ENCODE measurements around the gene TROAP. TPM values are rescaled to one million over a fixed set of nuclear protein-coding genes. Genes with fewer than 3 reads are reported as not detected.
A peak's percentile ranks its signal among the peaks of the same experiment; 100 is the strongest.

The TROAP gene
- polyA plus RNA-seq, 1 experiment, result 24.8 TPM

- no peaks in the 10 kb centered on the region for H3K36me3 ChIP-seq (ENCODE audit: control insufficient read depth, insufficient read depth, low read length)
- no peak for DNase-seq (ENCODE audit: low read depth)
- CTCF ChIA-PET, result interaction anchor here (0.6 to 6.5 kb wide), 14 partner anchors 8 to 276 kb away, joined by 3 to 63 read pairs (median 4); partner anchors contain the start of gene DNAJC22
- H3K27me3 ChIP-seq (ENCODE audit: control insufficient read depth, insufficient read depth, low read length), result no peaks in the 10 kb centered on the region
- POLR2A ChIA-PET, result interaction anchor here (1.1 kb wide), 1 partner anchor 43 kb away, joined by 3 read pairs; the partner anchor contains the start of gene TROAP
- H3K4me3 ChIP-seq (ENCODE audit: low read depth, low read length), result peak overlapping the region; percentile 73
- TF ChIP-seq, protein P1, sequence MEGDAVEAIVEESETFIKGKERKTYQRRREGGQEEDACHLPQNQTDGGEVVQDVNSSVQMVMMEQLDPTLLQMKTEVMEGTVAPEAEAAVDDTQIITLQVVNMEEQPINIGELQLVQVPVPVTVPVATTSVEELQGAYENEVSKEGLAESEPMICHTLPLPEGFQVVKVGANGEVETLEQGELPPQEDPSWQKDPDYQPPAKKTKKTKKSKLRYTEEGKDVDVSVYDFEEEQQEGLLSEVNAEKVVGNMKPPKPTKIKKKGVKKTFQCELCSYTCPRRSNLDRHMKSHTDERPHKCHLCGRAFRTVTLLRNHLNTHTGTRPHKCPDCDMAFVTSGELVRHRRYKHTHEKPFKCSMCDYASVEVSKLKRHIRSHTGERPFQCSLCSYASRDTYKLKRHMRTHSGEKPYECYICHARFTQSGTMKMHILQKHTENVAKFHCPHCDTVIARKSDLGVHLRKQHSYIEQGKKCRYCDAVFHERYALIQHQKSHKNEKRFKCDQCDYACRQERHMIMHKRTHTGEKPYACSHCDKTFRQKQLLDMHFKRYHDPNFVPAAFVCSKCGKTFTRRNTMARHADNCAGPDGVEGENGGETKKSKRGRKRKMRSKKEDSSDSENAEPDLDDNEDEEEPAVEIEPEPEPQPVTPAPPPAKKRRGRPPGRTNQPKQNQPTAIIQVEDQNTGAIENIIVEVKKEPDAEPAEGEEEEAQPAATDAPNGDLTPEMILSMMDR (IDR thresholded peaks at IDR 0.05; ENCODE audit: insufficient read depth, low read depth, low read length), result no peak
Observed at GRCh38 chr12:49366096-49366651, 43.1 kb downstream of the TROAP start.

GRCh38 chr12:49366652-49367380, 43.8 kb downstream of the TROAP start:
- CTCF ChIA-PET, result interaction anchor here (0.6 to 6.5 kb wide), 13 partner anchors 9 to 275 kb away, joined by 3 to 63 read pairs (median 5); partner anchors contain the start of gene DNAJC22
- TF ChIP-seq, protein P1 (IDR thresholded peaks at IDR 0.05; ENCODE audit: insufficient read depth, low read depth, low read length), result peak; percentile 41
- POLR2A ChIA-PET, result interaction anchor here (0.6 to 1.1 kb wide), 2 partner anchors 44 to 1278 kb away, joined by 3 read pairs; partner anchors contain the start of gene TROAP
- DNase-seq (ENCODE audit: low read depth), result peak; percentile 70
- Histone ChIP-seq H3K27me3 (ENCODE audit: control insufficient read depth, insufficient read depth, low read length) (no peaks in the 10 kb centered on the region), H3K4me3 (ENCODE audit: low read depth, low read length) (peak overlapping the region; percentile 73), H3K36me3 (ENCODE audit: control insufficient read depth, insufficient read depth, low read length) (no peaks in the 10 kb centered on the region)

- TF ChIP-seq, protein P1 (IDR thresholded peaks at IDR 0.05; ENCODE audit: insufficient read depth, low read depth, low read length), result no peak
- Histone ChIP-seq H3K36me3 (ENCODE audit: control insufficient read depth, insufficient read depth, low read length) (no peaks in the 10 kb centered on the region), H3K27me3 (ENCODE audit: control insufficient read depth, insufficient read depth, low read length) (no peaks in the 10 kb centered on the region), H3K4me3 (ENCODE audit: low read depth, low read length) (peak within 1 kb of the TSS; percentile 73)
- no peak for DNase-seq (ENCODE audit: low read depth)
- CTCF ChIA-PET, result interaction anchor here (1.0 to 6.5 kb wide), 6 partner anchors 10 to 212 kb away, joined by 3 to 63 read pairs (median 12); partner anchors contain the start of gene DNAJC22
- POLR2A ChIA-PET, result interaction anchor here (0.6 to 1.1 kb wide), 2 partner anchors 44 to 1279 kb away, joined by 3 read pairs; partner anchors contain the start of gene TROAP
Observed at GRCh38 chr12:49367381-49368239, 44.6 kb downstream of the TROAP start, which contains the start of gene SPATS2. Gene SPATS2, plus strand, starts transcription at chr12:49367462. Its CDS starts 93,551 bp downstream, at chr12:49461013.

DNA sequence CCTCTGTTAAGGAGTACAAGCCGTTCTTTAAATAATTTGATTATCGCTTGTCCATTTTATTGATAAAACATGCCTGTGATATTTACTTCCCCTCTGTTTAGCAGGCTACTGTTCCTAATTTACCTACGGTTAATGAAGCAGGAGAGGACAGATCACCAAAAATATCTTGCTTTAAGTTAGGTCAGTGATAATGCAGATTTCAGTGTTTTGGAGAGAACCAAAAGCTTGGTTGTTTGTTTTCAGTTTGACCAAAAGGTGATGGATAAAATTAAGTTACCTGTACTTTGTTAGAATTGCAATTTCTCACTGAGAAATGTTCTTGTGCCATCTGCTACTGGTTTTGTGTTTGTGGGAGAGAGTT, 45.2 kb downstream of the TROAP start:
- TF ChIP-seq, protein P1 (IDR thresholded peaks at IDR 0.05; ENCODE audit: insufficient read depth, low read depth, low read length), result no peak
- POLR2A ChIA-PET, result no interaction called here
- no peak for DNase-seq (ENCODE audit: low read depth)
- H3K27me3 ChIP-seq (ENCODE audit: control insufficient read depth, insufficient read depth, low read length), result no peaks in the 10 kb centered on the region
- H3K4me3 ChIP-seq (ENCODE audit: low read depth, low read length), result peak overlapping the region; percentile 73
- CTCF ChIA-PET, result interaction anchor here (4.1 kb wide), 1 partner anchor 10 kb away, joined by 41 read pairs; no protein-coding TSS in a partner anchor
- no peaks in the 10 kb centered on the region for H3K36me3 ChIP-seq (ENCODE audit: control insufficient read depth, insufficient read depth, low read length)
